DMS79 (cell line): ENCODE results near the gene MYH7.
A peak's percentile ranks its signal among the peaks of the same experiment; 100 is the strongest.
"Not testable (repeated sequence)": the region's sequence is repeated elsewhere in the genome, so short reads cannot be mapped to it uniquely, and the experiment has no call there.

Source experiments
- DNase-seq: peaks from one replicate; lab custom pipeline; 2025; lab: John Stamatoyannopoulos, UW

The MYH7 gene

DNA sequence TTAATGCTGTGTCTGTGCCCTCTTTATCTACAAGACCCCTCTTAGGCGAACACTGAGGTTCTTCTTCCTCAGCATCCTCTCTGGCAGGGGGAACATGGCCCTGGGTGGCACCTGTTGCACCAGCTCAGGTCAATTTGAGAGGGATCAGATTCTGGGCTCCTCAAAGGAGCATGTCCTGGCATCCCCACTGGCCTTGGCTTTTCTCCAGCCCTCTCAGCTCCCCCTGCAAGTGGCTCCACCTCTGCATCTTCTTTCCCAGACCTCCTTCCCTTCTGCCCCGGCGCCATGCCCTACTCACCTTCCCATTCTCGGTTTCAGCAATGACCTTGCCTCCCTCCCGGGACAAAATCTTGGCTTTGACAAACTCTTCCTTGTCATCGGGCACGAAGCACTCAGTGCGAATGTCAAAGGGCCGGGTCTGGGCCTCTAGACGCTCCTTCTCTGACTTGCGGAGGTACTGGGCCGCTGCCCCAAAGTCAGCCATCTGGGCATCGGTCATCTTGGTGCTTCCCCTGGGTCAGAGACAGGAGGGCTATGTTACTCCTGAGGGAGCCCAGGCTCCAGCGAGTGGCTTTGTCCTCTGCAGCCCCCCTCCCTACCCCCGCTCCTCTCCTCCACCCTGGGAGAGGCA is 28.6 kb downstream of the MYH7 start:
- no peak for DNase-seq

DNA sequence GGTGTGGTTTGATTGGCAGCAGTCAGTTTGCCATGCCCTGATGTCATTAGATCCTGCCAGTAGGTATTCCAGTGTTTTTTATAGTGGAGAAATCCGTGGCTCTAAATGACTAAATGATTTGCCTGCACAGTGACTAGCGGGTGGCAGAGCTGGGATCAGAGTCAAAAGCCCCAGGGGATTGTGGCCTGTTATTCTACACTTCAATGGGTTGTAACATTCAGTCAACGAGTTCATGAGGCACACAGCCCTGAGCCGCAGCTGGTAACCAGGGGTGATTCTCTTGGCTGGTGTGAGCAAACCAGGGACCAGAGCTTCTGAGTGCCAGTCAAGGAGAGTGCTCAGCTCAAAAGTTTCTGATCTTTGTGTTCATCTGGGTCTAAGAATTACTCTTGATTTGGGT is 29.2 kb downstream of the MYH7 start:
- DNase-seq: peak; percentile 57

DNA sequence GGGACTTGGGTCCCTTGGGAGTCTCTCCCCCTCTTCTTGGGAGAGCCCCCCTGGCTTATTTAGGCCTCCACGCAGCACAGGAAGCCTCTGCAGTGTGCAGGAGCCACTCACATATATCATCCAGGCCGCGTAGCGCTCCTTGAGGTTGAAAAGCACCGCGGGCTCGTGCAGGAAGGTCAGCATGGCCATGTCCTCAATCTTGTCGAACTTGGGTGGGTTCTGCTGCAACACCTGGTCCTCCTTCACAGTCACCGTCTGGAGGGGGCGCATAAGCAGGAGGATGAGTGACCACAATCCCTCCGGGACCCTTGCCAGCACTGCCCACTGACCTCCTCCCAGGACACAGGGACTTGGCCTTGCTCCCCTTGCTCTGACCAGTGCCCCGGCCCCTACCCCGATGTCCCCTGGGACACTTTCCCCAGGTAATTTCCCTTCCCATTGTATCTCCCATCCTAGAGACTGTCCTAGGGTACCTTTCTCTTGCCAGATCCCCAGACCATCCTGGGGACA is 29.9 kb downstream of the MYH7 start:
- DNase-seq: no peak

DNA sequence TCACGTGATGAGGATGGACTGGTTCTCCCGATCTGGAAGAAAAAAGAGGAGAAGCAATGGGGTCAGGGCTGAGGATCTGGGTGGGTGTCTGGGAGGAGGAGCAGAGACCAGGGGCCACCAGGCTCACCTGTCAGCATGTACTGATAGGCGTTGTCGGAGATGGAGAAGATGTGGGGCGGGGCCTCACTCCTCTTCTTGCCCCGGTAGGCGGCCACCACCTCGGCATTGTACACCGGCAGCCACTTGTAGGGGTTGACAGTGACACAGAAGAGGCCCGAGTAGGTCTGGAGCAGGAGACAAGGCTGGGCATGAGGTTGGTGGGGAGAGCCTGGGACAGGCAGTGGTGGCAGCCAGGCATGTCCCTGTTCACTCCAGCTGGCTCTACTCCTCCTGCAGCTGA is 30.4 kb downstream of the MYH7 start:
- no peak for DNase-seq

DNA sequence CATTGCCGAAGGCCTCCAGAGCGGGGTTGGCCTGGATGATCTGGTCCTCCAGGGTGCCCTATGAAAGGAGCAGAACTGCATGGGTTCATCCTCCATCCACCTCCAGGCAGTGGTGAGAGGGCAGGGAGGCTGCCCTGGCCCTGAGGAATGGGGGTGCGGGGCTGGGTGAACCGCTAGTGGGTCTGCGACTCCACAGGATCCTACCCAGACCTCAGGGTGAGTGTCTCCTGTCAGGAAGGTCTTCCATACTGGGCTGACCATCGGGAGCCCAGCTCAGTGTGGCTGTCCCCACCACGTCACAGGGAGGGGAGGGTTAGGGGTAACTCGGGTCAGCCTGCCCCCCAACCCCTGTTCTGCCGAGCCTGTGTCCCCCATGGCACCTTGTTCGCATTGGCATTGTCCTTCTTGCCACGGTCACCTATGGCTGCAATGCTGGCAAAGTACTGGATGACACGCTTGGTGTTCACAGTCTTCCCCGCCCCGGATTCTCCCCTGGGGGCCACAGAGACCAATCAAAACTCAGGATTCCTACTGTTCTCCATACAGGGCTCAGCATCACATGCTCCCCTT is 31.0 kb downstream of the MYH7 start:
- DNase-seq: no peak

DNA sequence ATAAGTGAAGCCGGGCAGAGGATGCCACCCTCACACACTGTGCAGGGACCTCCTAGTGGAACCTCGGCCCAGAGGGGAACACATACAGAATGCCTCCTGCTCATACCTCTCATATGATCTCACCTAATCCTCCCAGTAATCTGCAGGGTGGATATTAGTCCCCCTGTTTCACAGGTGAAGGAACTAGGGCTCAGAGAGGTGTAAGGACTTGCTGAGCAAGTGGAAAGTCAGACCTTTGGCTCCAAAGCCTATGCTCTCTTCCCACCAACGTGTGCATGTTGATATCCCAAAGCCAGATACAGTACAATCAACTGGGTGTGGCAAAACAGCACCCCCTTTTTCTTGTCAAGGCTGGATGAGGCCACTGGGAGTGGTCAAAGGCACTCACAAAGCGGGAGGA is 31.6 kb downstream of the MYH7 start:
- no peak for DNase-seq

DNA sequence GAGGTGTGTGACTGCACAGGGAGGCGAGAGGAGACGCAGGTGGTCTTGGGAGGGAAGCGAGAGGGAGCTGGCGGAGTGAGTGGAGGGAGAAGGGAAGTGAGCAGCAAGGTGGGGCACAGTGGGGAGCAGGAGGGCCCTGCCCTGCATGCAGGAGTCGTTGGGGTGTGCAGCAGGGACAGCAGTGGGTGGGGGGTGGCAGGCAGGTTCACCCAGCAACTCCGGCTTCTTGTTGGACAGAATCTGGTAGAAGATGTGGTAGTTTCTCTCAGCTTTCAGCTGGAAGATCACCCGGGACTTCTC is 32.4 kb downstream of the MYH7 start:
- DNase-seq: no peak

DNA sequence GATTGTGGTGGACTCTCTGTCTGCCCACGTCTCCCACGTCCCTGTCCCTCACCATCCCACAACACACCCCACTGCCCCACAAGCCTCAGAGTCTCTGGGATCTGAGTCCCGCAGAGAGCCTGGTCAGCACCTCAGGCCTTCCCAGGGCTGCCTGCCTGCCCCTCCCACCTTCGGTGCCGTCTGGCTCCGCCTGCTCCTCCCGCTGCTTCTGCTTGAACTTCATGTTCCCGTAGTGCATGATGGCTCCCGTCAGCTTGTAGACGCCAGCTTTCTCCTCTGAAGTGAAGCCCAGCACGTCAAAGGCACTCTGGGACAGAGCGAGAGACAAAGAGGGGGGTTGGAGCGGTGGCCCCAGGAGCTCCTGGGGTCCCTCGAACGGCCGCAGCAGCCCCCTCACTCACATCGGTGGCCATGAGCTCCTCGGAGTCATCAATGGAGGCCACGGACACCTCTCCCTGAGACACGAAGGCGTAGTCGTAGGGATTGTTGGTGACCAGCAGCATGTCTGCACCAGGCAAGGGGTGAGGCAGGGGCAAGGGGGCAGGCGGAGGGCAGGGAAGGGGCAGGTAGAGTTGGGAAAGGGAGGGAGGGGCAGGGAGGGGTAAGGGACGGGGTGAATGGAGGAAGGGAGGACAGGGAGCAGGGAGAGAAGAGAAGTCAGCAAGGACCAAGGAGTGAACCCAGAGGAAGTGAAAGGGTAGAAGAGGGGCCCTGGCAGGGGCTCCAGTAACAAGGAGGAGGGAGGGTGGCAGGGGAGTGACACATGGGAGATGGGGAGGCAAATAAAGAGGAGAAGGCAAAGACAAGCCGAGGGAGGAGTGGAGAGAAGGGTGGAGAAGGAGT is 32.9 kb downstream of the MYH7 start:
- no peak for DNase-seq

DNA sequence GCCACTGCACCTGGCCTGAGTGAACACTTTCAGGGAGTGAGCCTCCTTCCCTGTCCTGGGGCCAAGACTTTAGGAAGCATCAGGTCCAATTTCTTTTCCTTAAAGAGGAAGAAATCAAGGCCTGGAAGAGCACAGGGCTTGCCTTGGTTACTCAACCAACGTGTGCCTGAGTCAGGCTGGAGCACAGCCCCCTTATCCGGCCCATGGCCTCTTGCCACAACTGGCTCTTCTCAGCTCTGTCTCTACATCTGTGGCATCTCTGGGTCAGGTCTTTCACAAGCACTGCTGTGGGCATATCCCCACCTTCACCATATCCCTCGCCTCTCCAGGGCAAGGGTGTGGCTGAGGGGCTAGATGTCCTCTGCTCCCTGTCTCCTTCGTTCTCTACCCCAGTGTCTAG is 34.2 kb downstream of the MYH7 start:
- no peak for DNase-seq

DNA sequence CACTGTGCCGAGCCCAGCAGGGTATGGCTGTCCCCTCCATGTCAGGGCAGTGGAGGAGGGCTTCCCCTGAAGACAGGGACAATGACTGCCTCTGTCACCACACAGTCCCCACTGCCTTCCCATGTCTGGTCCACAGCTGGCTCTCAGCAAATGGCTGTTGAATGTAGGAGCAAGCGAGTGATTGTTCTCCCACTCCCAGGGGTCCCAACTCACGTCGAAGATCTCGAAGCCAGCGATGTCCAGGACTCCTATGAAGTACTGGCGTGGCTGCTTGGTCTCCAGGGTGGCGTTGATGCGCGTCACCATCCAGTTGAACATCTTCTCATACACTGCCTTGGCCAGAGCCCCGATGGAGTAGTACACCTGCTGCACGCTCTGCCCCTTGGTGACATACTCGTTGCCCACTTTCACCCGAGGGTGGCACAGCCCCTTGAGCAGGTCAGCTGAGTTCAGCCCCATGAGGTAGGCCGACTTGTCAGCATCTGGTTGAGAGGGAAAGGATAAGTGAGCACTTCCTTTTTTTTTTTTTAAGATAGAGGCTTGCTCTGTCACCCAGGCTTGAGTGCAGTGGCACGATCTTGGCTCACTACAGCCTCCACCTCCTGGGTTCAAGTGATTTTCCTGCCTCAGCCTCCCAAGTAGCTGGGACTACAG is 34.8 kb downstream of the MYH7 start:
- DNase-seq: not testable (repeated sequence)

DNA sequence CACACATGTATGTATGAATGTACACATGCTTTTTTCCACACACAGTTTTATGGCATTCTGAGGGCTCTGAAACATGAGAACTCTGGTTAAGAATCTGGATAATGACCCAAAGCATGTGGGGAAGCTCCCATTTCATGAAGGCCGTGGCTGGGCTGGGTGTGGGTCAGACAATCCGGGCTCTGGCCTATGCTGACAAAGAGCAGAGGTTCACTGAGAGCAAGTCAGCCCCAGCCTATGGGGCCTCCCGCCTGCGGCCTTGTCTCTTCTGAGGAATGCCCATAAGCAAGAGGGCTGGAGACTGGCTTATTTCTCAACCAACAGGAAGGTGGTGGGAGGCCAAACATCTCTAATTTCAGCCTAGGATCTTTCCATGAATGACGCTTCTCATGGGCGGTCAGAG is 35.9 kb downstream of the MYH7 start:
- no peak for DNase-seq

DNA sequence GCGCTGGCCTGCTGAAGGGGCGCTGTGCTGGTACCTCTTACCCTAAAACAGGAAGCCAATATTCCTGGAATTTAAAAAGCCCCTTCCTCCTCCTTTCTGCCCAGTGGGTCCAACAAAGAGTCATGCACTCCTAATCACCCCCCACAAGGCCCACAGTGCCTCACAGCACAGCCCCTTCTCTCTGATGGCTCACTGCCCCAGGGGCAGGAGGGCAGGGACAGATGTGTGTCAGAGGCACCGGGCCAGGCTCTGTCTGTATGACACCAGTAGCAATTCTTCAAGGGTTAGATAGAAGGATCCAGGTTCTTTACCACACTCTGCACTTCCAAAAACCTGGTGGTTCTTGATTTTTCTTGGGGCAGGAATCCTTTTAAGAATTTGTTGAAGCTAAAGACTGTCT is 36.3 kb downstream of the MYH7 start:
- DNase-seq: no peak

DNA sequence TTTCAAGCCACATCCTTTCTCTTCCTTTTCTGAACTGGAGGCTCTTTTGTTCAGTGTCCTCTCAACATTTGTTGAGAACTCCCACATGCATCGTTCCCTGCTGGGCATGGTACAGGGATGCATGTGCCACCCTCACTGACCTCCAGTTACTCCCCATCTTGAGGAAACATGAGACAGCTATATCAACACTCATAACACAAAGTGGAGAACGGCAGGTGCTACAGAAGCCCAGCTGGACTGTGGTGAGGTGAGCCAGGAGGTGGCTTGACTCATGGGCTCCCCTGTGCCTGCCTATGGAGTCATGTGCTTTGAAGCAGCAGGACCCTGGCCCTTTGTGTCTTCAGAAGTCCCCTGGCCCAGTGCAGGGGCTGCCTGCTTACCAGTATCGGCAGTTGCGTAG is 37.1 kb downstream of the MYH7 start:
- DNase-seq: peak; percentile 59

DNA sequence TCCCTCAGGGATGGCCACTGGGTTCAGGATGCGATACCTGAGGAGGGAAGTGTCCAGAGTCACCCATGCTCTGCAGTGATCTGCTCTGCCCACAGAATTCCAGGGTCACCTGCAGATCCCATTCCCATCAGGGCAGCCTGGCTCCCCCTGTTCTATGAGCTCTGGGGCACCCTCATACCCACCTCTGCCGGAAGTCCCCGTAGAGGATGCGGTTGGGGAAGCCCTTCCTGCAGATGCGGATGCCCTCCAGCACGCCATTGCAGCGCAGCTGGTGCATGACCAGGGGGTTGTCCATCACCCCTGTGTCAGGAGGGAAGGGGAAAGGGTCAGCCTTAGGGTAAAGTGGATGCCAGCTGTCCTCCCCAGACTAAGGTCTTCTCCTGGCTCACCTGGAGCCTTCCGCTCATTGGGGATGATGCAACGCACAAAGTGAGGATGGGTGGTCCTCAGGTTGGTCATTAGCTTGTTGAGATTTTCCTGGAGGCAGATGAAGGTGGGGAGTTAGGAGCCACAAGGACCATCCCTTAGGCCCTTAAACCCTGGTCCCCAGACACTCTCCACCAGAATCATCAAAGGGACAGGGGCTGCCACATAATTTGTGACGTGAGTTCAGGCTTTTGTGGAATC is 38.6 kb downstream of the MYH7 start:
- DNase-seq: no peak

DNA sequence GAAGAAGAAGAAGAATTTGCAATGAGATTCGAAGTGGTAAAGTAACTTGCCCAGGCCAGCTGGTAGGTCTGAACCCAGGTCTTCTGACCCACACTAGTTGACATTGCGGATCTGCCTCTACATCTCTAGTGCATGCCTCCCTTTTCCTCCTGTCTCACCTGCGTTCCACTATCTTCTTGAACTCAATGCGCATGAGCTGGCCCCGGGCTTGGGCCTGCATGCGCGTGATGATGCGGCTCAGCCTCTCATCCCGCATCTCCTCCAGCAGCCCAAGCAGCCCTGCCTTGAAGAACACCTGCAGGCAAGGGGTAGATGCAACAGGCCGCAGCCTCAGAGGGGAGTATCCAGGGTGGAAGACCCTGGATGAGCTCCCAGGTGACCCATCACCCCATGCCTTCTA is 39.3 kb downstream of the MYH7 start:
- DNase-seq: no peak

DNA sequence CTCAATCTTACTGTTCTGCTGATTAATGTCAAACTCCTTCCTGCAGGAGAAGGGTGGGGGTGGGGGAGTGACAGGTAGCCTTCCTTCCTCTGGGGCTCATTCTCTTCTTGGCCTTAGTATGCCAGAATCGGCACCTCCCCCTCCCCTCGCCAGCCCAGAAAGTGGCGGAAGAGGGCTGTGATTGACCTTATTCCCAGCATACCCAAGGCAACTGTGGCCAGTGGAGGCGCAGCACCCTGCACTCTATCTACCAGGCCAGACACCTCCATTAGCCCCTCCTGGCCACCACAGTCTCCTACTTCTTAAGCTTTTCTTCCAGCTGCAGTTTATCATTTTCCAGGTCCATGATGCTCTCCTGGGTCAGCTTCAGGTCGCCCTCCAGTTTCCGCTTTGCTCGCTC is 42.8 kb downstream of the MYH7 start:
- no peak for DNase-seq

DNA sequence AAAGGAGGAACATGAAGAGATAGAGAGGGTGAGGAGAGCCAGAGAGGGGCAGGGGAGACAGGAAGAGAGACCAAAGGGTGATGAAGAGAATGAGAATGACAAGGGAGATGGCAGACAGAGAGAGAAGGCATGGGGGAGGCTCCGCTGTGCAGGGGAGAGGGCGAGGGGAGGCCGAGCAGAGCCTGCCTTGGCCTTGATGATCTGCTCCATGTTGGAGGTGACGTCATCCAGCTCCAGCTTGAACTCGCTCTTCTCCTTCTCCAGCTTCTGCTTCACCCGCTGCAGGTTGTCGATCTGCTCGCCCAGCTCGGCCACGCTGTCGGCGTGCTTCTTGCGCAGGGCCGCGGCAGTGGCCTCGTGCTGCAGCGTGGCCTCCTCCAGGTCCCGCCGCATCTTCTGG is 45.6 kb downstream of the MYH7 start:
- DNase-seq: not testable (repeated sequence)

DNA sequence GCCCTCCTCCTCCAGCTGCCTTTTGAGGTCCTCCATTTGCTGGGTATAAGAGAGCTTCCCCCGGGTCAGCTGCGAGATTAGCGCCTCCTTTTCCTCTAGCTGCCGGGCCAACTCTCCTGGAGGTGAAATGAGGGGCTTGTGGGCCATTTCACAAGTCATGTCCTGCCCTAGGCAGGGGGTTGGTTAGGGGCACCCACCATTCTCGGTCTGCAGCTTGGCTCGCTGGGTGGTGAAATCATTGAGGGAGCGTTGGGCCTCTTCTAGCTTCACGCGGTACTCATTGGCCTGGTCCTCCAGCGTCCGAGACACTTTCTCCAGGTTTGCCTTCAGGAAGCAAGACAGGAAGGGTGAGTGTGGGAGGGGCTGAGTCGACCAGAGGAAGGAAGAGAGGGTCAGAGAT is 46.1 kb downstream of the MYH7 start:
- DNase-seq: no peak

DNA sequence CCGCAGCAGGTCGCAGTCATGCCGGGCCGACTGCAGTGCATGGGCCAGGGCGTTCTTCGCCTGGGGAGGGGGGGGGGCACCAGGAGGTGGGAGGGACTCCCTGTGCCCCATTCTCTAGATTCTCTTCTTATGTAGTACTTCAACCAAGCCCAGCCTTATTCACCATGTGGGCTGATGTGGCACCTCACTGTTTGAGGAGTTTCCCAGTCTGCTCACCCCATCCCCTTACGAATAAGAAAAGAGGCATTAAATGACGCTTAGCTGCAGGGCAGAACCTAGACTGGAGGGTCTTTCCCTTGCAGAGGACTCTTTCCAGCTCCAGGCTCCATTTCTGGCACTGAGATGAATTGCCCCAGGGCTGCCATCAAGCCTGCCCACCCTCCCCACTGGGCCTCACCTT is 46.5 kb downstream of the MYH7 start:
- DNase-seq: no peak

DNA sequence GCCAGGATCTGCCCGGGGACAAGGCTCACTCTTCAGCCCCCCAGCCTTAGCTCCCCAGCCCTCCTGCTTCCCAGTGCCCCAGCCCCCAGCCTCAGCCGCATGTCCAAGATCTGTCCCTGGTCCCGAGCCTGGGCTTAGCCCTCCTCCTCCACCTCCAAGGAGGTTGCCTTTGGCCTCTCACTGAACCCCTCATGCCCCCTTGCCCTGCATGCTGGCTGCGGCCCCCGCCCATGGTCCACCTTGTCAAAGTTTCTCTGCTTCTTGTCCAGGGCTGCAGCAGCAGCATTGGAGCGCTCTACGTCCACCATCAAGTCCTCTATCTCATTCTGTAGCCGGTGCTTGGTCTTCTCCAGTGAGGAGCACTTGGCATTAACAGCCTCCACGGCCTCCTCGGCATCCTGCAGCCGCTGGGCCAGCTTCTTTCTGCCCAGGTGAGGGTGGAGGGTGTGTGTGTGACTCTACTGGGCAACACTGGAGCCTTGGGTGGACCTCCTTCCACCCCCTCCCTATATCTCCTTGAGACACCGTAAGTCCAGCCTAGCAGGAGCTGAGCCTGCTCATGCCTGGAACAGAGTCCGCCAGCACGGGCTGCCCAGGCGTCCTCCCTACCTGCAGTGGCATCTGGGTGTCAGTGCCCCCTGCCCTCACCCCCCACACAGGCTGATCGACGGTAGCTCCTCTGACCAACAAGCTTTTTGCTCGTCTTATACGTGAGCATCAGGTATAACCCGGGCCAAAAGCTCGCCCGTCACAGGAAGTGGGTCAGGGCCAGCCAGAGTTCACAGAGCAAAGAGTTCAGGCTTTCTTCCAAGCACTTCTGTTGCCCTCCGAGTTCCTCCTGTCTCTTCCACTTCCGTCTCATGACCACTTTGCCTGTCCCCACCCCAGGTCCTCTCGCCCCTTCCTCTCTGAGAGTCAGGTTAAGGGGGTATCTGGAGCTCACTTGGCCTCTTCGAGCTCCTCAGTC is 47.3 kb downstream of the MYH7 start:
- no peak for DNase-seq

DNA sequence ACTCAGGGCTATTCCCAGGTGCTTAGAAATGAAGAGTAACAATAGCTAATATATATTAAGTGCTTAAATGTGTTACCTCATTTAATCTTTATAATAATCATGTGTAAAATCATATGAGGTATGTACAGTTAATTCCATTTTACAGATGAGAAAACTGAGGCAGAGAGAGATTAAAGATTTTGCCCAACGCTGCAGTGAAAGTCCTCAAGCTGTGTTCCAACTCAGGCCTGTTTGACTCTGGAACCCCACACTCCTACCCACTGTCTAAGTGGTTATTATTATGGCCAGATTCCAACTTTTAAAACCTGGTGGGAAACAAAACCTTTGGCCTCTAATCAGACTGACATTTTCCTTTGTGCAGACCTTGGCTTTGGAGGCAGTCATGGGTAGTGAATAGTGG is 48.5 kb downstream of the MYH7 start:
- no peak for DNase-seq
